Loucy (cell line): ENCODE measurements around the gene SERBP1.

Experiments
- CTCF ChIP-seq: fragments of 200-600 bp; sonication (generic); conservative IDR thresholded peaks from 2 replicates; pipeline ENCODE4 v1.5.1; 2014; ENCODE audit warnings: mild to moderate bottlenecking, antibody characterized with exemption, low read length
- EZH2phosphoT487 ChIP-seq: fragments of 200-600 bp; IDR thresholded peaks from 2 replicates; pipeline ENCODE4 v1.6.1; 2018; ENCODE audit warnings: antibody characterized with exemption, mild to moderate bottlenecking, moderate library complexity, borderline replicate concordance

GRCh38 chr1:67371681-67372080 is 58.5 kb downstream of the SERBP1 start:
- TF ChIP-seq CTCF (no peak), EZH2phosphoT487 (no peak)
